ENCODE measurements around the gene STH.
"Not testable (repeated sequence)": the region's sequence is repeated elsewhere in the genome, so short reads cannot be mapped to it uniquely, and the experiment has no call there.

Gene STH

GRCh38 chr17:45998987-45999899, at the start of gene STH:
STH (plus strand) TSS chr17:45999250; CDS start chr17:45999280, 30 bp downstream.
- DNase-seq, result no peak

GRCh38 chr17:45949755-45950320, 49.2 kb upstream of the STH start:
- no peak for DNase-seq

GRCh38 chr17:45950888-45951287, 48.2 kb upstream of the STH start:
- DNase-seq, result no peak

GRCh38 chr17:45951403-45951802, 47.6 kb upstream of the STH start:
- DNase-seq, result no peak

- no peak for DNase-seq
Measured at GRCh38 chr17:45951941-45952340, 47.1 kb upstream of the STH start.

GRCh38 chr17:45952814-45953320, 46.2 kb upstream of the STH start:
- no peak for DNase-seq

- no peak for DNase-seq
Measured at GRCh38 chr17:45953561-45953960, 45.5 kb upstream of the STH start.

GRCh38 chr17:45954914-45955313, 44.1 kb upstream of the STH start:
- no peak for DNase-seq

GRCh38 chr17:45955326-45955725, 43.7 kb upstream of the STH start:
- DNase-seq, result no peak

GRCh38 chr17:45956090-45956489, 43.0 kb upstream of the STH start:
- no peak for DNase-seq

- DNase-seq, result not testable (repeated sequence)
Measured at GRCh38 chr17:45956746-45957145, 42.3 kb upstream of the STH start.

GRCh38 chr17:45958307-45958706, 40.7 kb upstream of the STH start:
- DNase-seq, result no peak

- DNase-seq, result no peak
Measured at GRCh38 chr17:45958994-45959665, 39.9 kb upstream of the STH start.

- DNase-seq, result no peak
Measured at GRCh38 chr17:45960311-45960710, 38.7 kb upstream of the STH start.

GRCh38 chr17:45961206-45961605, 37.8 kb upstream of the STH start:
- DNase-seq, result no peak

- DNase-seq, result no peak
Measured at GRCh38 chr17:45962221-45962972, 36.7 kb upstream of the STH start.

- DNase-seq, result no peak
Measured at GRCh38 chr17:45963283-45963682, 35.8 kb upstream of the STH start.

GRCh38 chr17:45963889-45964288, 35.2 kb upstream of the STH start:
- DNase-seq, result no peak

- DNase-seq, result no peak
Measured at GRCh38 chr17:45964634-45965033, 34.4 kb upstream of the STH start.

- no peak for DNase-seq
Measured at GRCh38 chr17:45965812-45966211, 33.2 kb upstream of the STH start.

- DNase-seq, result no peak
Measured at GRCh38 chr17:45966606-45967280, 32.3 kb upstream of the STH start.

GRCh38 chr17:45967378-45967777, 31.7 kb upstream of the STH start:
- no peak for DNase-seq

All from stimulated activated naive CD4-positive, alpha-beta T cell (primary cell).